H9 (cell line): ENCODE results near the gene ILF3. TPM values are rescaled to one million over a fixed set of nuclear protein-coding genes. Genes with fewer than 3 reads are reported as not detected.
A peak's percentile ranks its signal among the peaks of the same experiment; 100 is the strongest.

Experiments used
- DNase-seq: peaks from one replicate; pipeline ENCODE4 v3.0.0-alpha.2; 2017
- H2AFZ ChIP-seq: one replicate; pipeline ENCODE4 v1.6.1; 2013; ENCODE audit warnings: mild to moderate bottlenecking, low read length, control low read depth, moderate library complexity
- H2AK5ac ChIP-seq: 2 replicates; pipeline ENCODE4 v1.6.1; 2013; ENCODE audit warnings: low read length, control low read depth, mixed read lengths; ENCODE audit not compliant: insufficient read length
- H2BK120ac ChIP-seq: one replicate; pipeline ENCODE4 v1.6.1; 2013; ENCODE audit warnings: low read depth, mild to moderate bottlenecking, low read length, control low read depth, inconsistent platforms; ENCODE audit not compliant: poor library complexity, severe bottlenecking
- H2BK12ac ChIP-seq: 2 replicates; pipeline ENCODE4 v1.6.1; 2013; ENCODE audit warnings: low read length, control low read depth, mixed read lengths, low read depth; ENCODE audit not compliant: insufficient read length
- H2BK15ac ChIP-seq: 2 replicates; pipeline ENCODE4 v1.6.1; 2013; ENCODE audit warnings: low read depth, low read length, control low read depth
- H2BK20ac ChIP-seq: one replicate; pipeline ENCODE4 v1.6.1; 2013; ENCODE audit warnings: low read depth, mild to moderate bottlenecking, low read length, control low read depth, inconsistent platforms; ENCODE audit not compliant: poor library complexity, severe bottlenecking
- H2BK5ac ChIP-seq: 2 replicates; pipeline ENCODE4 v1.6.1; 2013; ENCODE audit warnings: low read length, control low read depth, mixed read lengths; ENCODE audit not compliant: insufficient read length
- H3K14ac ChIP-seq: 2 replicates; pipeline ENCODE4 v1.6.1; 2013; ENCODE audit warnings: low read length, control low read depth; ENCODE audit not compliant: insufficient read depth
- H3K18ac ChIP-seq: 2 replicates; pipeline ENCODE4 v1.6.1; 2013; ENCODE audit warnings: low read depth, mild to moderate bottlenecking, mixed read lengths, low read length, control low read depth; ENCODE audit not compliant: insufficient read length
- H3K23ac ChIP-seq: 2 replicates; pipeline ENCODE4 v1.6.1; 2013; ENCODE audit warnings: low read length, control low read depth, mixed read lengths, low read depth; ENCODE audit not compliant: insufficient read length
- H3K23me2 ChIP-seq: 2 replicates; pipeline ENCODE4 v1.6.1; 2013; ENCODE audit warnings: low read depth, mild to moderate bottlenecking, mixed read lengths, low read length, control low read depth; ENCODE audit not compliant: insufficient read length, poor library complexity, severe bottlenecking
- H3K27ac ChIP-seq: 2 replicates; pipeline ENCODE4 v1.5.1; 2013; ENCODE audit warnings: low read length, control low read depth, mixed read lengths, low read depth; ENCODE audit not compliant: insufficient read length
- H3K27me3 ChIP-seq: 2 replicates; pipeline ENCODE4 v1.6.1; 2013; ENCODE audit warnings: low read length, control low read depth, inconsistent platforms; ENCODE audit not compliant: insufficient read depth
- H3K4ac ChIP-seq: 2 replicates; pipeline ENCODE4 v1.6.1; 2013; ENCODE audit warnings: low read depth, mild to moderate bottlenecking, control low read depth, inconsistent platforms, low read length, moderate library complexity
- H3K4me1 ChIP-seq: 2 replicates; pipeline ENCODE4 v1.6.1; 2013; ENCODE audit warnings: low read length, control low read depth, inconsistent platforms; ENCODE audit not compliant: insufficient read depth
- H3K4me2 ChIP-seq: 2 replicates; pipeline ENCODE4 v1.6.1; 2013; ENCODE audit warnings: low read length, control low read depth, mixed read lengths; ENCODE audit not compliant: insufficient read length, insufficient read depth
- H3K56ac ChIP-seq: 2 replicates; pipeline ENCODE4 v1.6.1; 2013; ENCODE audit warnings: low read depth, mild to moderate bottlenecking, mixed read lengths, low read length, control low read depth; ENCODE audit not compliant: insufficient read length
- H3K79me1 ChIP-seq: 2 replicates; pipeline ENCODE4 v1.6.1; 2013; ENCODE audit warnings: low read depth, mild to moderate bottlenecking, moderate library complexity, low read length, control low read depth, inconsistent platforms; ENCODE audit not compliant: insufficient read depth, poor library complexity, severe bottlenecking
- H3K79me2 ChIP-seq: 2 replicates; pipeline ENCODE4 v1.6.1; 2013; ENCODE audit warnings: low read length, control low read depth, inconsistent platforms; ENCODE audit not compliant: insufficient read depth
- H3K9ac ChIP-seq: 2 replicates; pipeline ENCODE4 v1.6.1; 2013; ENCODE audit warnings: low read length, control low read depth, mixed read lengths; ENCODE audit not compliant: insufficient read length; ENCODE audit errors: extremely low read depth
- H3K9me3 ChIP-seq: one replicate; pipeline ENCODE4 v1.6.1; 2013; ENCODE audit warnings: low read depth, low read length, inconsistent platforms; ENCODE audit not compliant: control insufficient read depth
- H3T11ph ChIP-seq: one replicate; pipeline ENCODE4 v1.6.1; 2013; ENCODE audit warnings: mild to moderate bottlenecking, low read length, control low read depth, inconsistent platforms
- H4K20me1 ChIP-seq: one replicate; pipeline ENCODE4 v1.6.1; 2013; ENCODE audit not compliant: control insufficient read depth, insufficient read length, insufficient read depth
- H4K5ac ChIP-seq: 2 replicates; pipeline ENCODE4 v1.6.1; 2013; ENCODE audit warnings: low read depth, mild to moderate bottlenecking, mixed read lengths, low read length, control low read depth; ENCODE audit not compliant: insufficient read length
- H4K8ac ChIP-seq: replicated peaks from 2 replicates; pipeline ENCODE4 v1.6.1; 2013; ENCODE audit warnings: low read length, control low read depth, mixed read lengths, low read depth; ENCODE audit not compliant: insufficient read length
- H4K91ac ChIP-seq: 2 replicates; pipeline ENCODE4 v1.6.1; 2013; ENCODE audit warnings: low read depth, mild to moderate bottlenecking, moderate library complexity, mixed read lengths, low read length, control low read depth; ENCODE audit not compliant: insufficient read length
- H3K27ac Mint-ChIP-seq, 3 experiments: 2 replicates in 2 of 3; 3 replicates in 1 of 3; pipeline ENCODE4 v1.8.0; 2020 to 2021; ENCODE audit warnings: mixed read lengths in 3 of 3, mild to moderate bottlenecking in 1 of 3, moderate library complexity in 1 of 3
- H3K27me3 Mint-ChIP-seq: 2 replicates; pipeline ENCODE4 v1.8.0; 2021; ENCODE audit warnings: low read depth, mild to moderate bottlenecking, moderate library complexity, mixed read lengths
- H3K36me3 Mint-ChIP-seq, 3 experiments: 2 replicates in 2 of 3; 3 replicates in 1 of 3; pipeline ENCODE4 v1.8.0; 2020 to 2021; ENCODE audit warnings: low read depth in 3 of 3, mixed read lengths in 3 of 3; ENCODE audit not compliant: insufficient read depth in 1 of 3
- H3K4me1 Mint-ChIP-seq, 2 experiments: 2 replicates each; pipeline ENCODE4 v1.8.0; 2020; ENCODE audit warnings: mixed read lengths in 2 of 2
- H3K4me3 Mint-ChIP-seq, 2 experiments: 2 replicates in 1 of 2; 3 replicates in 1 of 2; pipeline ENCODE4 v1.8.0; 2020 to 2021; ENCODE audit warnings: mild to moderate bottlenecking in 2 of 2, mixed read lengths in 2 of 2, moderate library complexity in 1 of 2
- H3K9me3 Mint-ChIP-seq, 2 experiments: 2 replicates in 1 of 2; 3 replicates in 1 of 2; pipeline ENCODE4 v1.8.0; 2020; ENCODE audit warnings: mild to moderate bottlenecking in 2 of 2, mixed read lengths in 2 of 2, moderate library complexity in 1 of 2
- WGBS: extraction: QIAGEN DNeasy Blood & Tissue Kit; methylation state at CpG from one replicate; pipeline ENCODE4 v1.1.7; 2013; ENCODE audit warnings: missing lambda C conversion rate, low lambda C conversion rate, mixed read lengths; ENCODE audit not compliant: insufficient read length; ENCODE audit errors: extremely low coverage; 5-methylcytosine and 5-hydroxymethylcytosine counted together
- total RNA-seq: library from RNA; stranded (reverse); gene quantifications from 2 replicates; pipeline ENCODE4 v1.2.1, GENCODE V29; 2021
- TF ChIP-seq, protein P1 (sequence below): fragments of 200-600 bp; sonication (generic); conservative IDR thresholded peaks from 3 replicates; pipeline ENCODE4 v1.8.0; 2021; ENCODE audit warnings: antibody characterized with exemption, mild to moderate bottlenecking

ILF3 gene
- total RNA-seq, 1 experiment from 2014 or later = 841 TPM

DNA sequence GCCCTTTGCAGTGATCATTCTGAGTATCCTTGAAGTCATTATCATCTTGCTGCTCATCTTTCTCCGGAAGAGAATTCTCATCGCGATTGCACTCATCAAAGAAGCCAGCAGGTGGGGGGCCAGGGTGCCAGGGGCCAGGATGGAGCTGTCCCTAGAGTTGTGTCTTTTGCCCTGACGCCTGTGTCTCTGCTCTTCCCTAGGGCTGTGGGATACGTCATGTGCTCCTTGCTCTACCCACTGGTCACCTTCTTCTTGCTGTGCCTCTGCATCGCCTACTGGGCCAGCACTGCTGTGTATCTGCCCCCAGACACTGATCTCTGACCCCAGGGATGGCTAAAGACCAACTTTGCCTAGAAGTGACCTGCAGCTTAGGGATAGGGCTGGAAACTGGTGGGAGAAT lies 19.2 kb upstream of the ILF3 start:
- H3K23me2 ChIP-seq = no peaks in the 10 kb centered on the region
- H4K91ac ChIP-seq = no peak overlapping the region
- no peak overlapping the region for H3T11ph ChIP-seq
- no peak overlapping the region for H2AK5ac ChIP-seq
- H2AFZ ChIP-seq = no peak overlapping the region
- no peak overlapping the region for H3K9ac ChIP-seq
- H3K79me1 ChIP-seq = no peaks in the 10 kb centered on the region
- no peak overlapping the region for H3K56ac ChIP-seq
- Mint-ChIP-seq H3K36me3 (peaks cover 52 to 89% (median 79%) of the 10 kb centered on the region in 3 experiments; a peak in 6 of 7 replicates), H3K9me3 (no peaks in the 10 kb centered on the region), H3K27me3 (no peaks in the 10 kb centered on the region), H3K4me1 (peaks cover 7 to 8% of the 10 kb centered on the region in 2 experiments), H3K27ac (peak overlapping the region in 2 of 3 experiments; percentile 9 to 39; a peak in 2 of 7 replicates), H3K4me3 (no peak overlapping the region)
- H3K23ac ChIP-seq = no peak overlapping the region
- no peaks in the 10 kb centered on the region for H3K27me3 ChIP-seq
- TF ChIP-seq, protein P1, sequence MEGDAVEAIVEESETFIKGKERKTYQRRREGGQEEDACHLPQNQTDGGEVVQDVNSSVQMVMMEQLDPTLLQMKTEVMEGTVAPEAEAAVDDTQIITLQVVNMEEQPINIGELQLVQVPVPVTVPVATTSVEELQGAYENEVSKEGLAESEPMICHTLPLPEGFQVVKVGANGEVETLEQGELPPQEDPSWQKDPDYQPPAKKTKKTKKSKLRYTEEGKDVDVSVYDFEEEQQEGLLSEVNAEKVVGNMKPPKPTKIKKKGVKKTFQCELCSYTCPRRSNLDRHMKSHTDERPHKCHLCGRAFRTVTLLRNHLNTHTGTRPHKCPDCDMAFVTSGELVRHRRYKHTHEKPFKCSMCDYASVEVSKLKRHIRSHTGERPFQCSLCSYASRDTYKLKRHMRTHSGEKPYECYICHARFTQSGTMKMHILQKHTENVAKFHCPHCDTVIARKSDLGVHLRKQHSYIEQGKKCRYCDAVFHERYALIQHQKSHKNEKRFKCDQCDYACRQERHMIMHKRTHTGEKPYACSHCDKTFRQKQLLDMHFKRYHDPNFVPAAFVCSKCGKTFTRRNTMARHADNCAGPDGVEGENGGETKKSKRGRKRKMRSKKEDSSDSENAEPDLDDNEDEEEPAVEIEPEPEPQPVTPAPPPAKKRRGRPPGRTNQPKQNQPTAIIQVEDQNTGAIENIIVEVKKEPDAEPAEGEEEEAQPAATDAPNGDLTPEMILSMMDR = no peak
- H4K8ac ChIP-seq = no peak overlapping the region
- H4K5ac ChIP-seq = no peak overlapping the region
- H3K18ac ChIP-seq = no peak overlapping the region
- no peak overlapping the region for H2BK12ac ChIP-seq
- no peak overlapping the region for H3K14ac ChIP-seq
- H2BK15ac ChIP-seq = no peak overlapping the region
- no peak overlapping the region for H3K4ac ChIP-seq
- DNase-seq = no peak
- H2BK20ac ChIP-seq = no peak overlapping the region
- WGBS = no CpG with 5 or more reads among the region's 6 CpGs
- no peaks in the 10 kb centered on the region for H3K4me1 ChIP-seq
- no peak overlapping the region for H3K4me2 ChIP-seq
- no peaks in the 10 kb centered on the region for H3K9me3 ChIP-seq
- H4K20me1 ChIP-seq = no peaks in the 10 kb centered on the region
- no peak overlapping the region for H2BK120ac ChIP-seq
- no peak overlapping the region for H3K27ac ChIP-seq
- H3K79me2 ChIP-seq = no peaks in the 10 kb centered on the region
- H2BK5ac ChIP-seq = no peak overlapping the region
